LNCaP clone FGC (cell line): ENCODE measurements around the gene TRPM2.

Source experiments
- DNase-seq: peaks from one replicate; pipeline ENCODE4 v3.0.0-alpha.2; 2011; ENCODE audit warnings: low read depth
- H3K4me3 ChIP-seq: 2 replicates; pipeline ENCODE4 v1.5.1; 2011; ENCODE audit warnings: mild to moderate bottlenecking, low read depth, low read length, control low read depth
- TF ChIP-seq, protein P1 (sequence below): IDR thresholded peaks from 2 replicates; pipeline ENCODE4 v1.5.1; 2012; ENCODE audit warnings: mild to moderate bottlenecking; ENCODE audit not compliant: control insufficient read depth, insufficient read depth; ENCODE audit errors: extremely low read depth

The TRPM2 gene

DNA sequence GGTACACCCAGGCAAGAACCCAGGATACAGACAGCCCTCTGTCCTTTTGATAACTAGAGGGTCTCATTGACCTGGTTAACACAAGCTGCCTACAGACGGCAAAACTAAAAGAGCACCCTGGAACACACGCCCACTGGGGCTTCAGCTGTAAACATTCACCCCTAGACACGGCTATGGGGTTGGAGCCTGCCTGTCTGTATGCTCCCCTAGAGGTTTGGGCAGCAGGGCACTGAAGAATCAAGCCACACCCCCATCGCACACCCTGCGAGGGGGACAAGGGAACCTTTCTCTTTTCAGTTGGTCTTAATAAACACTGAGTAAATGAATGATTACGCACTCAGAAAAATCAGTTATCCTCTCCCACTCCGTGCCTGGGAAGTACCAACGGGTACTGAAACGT, 137.4 kb downstream of the TRPM2 start:
- DNase-seq: no peak

More for the DNA sequence above, 137.4 kb downstream of the TRPM2 start:
- no peak overlapping the region for H3K4me3 ChIP-seq
- TF ChIP-seq, protein P1, sequence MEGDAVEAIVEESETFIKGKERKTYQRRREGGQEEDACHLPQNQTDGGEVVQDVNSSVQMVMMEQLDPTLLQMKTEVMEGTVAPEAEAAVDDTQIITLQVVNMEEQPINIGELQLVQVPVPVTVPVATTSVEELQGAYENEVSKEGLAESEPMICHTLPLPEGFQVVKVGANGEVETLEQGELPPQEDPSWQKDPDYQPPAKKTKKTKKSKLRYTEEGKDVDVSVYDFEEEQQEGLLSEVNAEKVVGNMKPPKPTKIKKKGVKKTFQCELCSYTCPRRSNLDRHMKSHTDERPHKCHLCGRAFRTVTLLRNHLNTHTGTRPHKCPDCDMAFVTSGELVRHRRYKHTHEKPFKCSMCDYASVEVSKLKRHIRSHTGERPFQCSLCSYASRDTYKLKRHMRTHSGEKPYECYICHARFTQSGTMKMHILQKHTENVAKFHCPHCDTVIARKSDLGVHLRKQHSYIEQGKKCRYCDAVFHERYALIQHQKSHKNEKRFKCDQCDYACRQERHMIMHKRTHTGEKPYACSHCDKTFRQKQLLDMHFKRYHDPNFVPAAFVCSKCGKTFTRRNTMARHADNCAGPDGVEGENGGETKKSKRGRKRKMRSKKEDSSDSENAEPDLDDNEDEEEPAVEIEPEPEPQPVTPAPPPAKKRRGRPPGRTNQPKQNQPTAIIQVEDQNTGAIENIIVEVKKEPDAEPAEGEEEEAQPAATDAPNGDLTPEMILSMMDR: no peak
